T-helper 22 cell (primary cell): ENCODE measurements around the gene TOM1L2.

ENCODE experiments used
- DNase-seq: peaks from one replicate; pipeline ENCODE4 v3.0.0-alpha.2; 2020; ENCODE audit warnings: low read depth

Gene TOM1L2

GRCh38 chr17:17806611-17807274 lies 165.5 kb downstream of the TOM1L2 start:
- no peak for DNase-seq

GRCh38 chr17:17806035-17806434 lies 166.2 kb downstream of the TOM1L2 start:
- no peak for DNase-seq

GRCh38 chr17:17805575-17805974 lies 166.6 kb downstream of the TOM1L2 start:
- no peak for DNase-seq

- no peak for DNase-seq
These were observed 168.2 kb downstream of the TOM1L2 start for GRCh38 chr17:17804007-17804406.

GRCh38 chr17:17801800-17802481 lies 170.3 kb downstream of the TOM1L2 start:
- DNase-seq: no peak

GRCh38 chr17:17800504-17801021 lies 171.6 kb downstream of the TOM1L2 start:
- DNase-seq: no peak

GRCh38 chr17:17798573-17799255 lies 173.5 kb downstream of the TOM1L2 start:
- no peak for DNase-seq

GRCh38 chr17:17798010-17798556 lies 174.1 kb downstream of the TOM1L2 start:
- no peak for DNase-seq

GRCh38 chr17:17797119-17797809 lies 174.9 kb downstream of the TOM1L2 start:
- no peak for DNase-seq

- no peak for DNase-seq
These were observed 175.5 kb downstream of the TOM1L2 start for GRCh38 chr17:17796787-17797061.

- DNase-seq: no peak
These were observed 176.0 kb downstream of the TOM1L2 start for GRCh38 chr17:17795946-17796786.

GRCh38 chr17:17795296-17795695 lies 176.9 kb downstream of the TOM1L2 start:
- DNase-seq: no peak

GRCh38 chr17:17794382-17794781 lies 177.8 kb downstream of the TOM1L2 start:
- no peak for DNase-seq
